HepG2 (cell line): ENCODE data around the gene DPYSL3. TPM values are rescaled to one million over a fixed set of nuclear protein-coding genes. Genes with fewer than 3 reads are reported as not detected.

Experiments used
- ATAC-seq: fragments of 200-7000 bp; cut with Tn5 transposase; 3 replicates; pipeline ENCODE4 v1.9.1; 2020; ENCODE audit warnings: mild to moderate bottlenecking, moderate library complexity
- BruUV-seq: library from RNA; stranded (reverse); fragments of 400-500 nt; replicated peaks from 2 replicates; lab custom pipeline; 2021; lab: Mats Ljungman, UMichigan
- CTCF ChIA-PET: fragments of 300-600 bp; formaldehyde crosslinking; extraction: SDS; loops from one replicate; lab custom pipeline; 2021; ENCODE audit warnings: low total read pairs, inconsistent platforms, low intra/inter-chr PET ratio; lab: Yijun Ruan, JAX
- POLR2A ChIA-PET: fragments of 350-600 bp; sonication (Branson Sonifier 250); formaldehyde crosslinking; loops from one replicate; lab custom pipeline; 2020; ENCODE audit warnings: antibody characterized with exemption, inconsistent platforms; lab: Yijun Ruan, JAX
- DNase-seq: peaks from one replicate; pipeline ENCODE4 v3.0.0-alpha.2; 2015; ENCODE audit warnings: low spot score
- FAIRE-seq: peaks from 3 replicates; lab custom pipeline; 2011; peaks lifted over from hg19 to GRCh38; lab: Jason Lieb, UNC
- H2AFZ ChIP-seq: one replicate; pipeline ENCODE4 v1.6.1; 2011; ENCODE audit warnings: low read length, inconsistent platforms
- H3K27ac ChIP-seq: fragments of 300-600 bp; 3 replicates; pipeline ENCODE4 v1.8.0; 2011; ENCODE audit warnings: mixed run types, mild to moderate bottlenecking, mixed read lengths, low read length, inconsistent platforms; ENCODE audit not compliant: insufficient read depth; ENCODE audit errors: extremely low read length
- H3K27me3 ChIP-seq, 2 experiments: fragments of 200-600 bp in 1 of 2; 2 replicates in 1 of 2; 3 replicates in 1 of 2; pipeline versions ENCODE4 v1.6.0 to v1.8.0; 2011; ENCODE audit warnings: low read length in 2 of 2, mild to moderate bottlenecking in 2 of 2, moderate library complexity in 2 of 2, inconsistent platforms in 1 of 2; ENCODE audit not compliant: insufficient read depth in 2 of 2, control insufficient read depth in 1 of 2
- H3K36me3 ChIP-seq, 2 experiments: fragments of 200-600 bp in 1 of 2; replicated peaks in 1 of 2; 2 replicates in 1 of 2; 3 replicates in 1 of 2; pipeline versions ENCODE4 v1.5.1 to v1.8.0; 2011; ENCODE audit warnings: low read length in 2 of 2, inconsistent platforms in 1 of 2; ENCODE audit not compliant: insufficient read depth in 2 of 2, control insufficient read depth in 1 of 2
- H3K4me1 ChIP-seq: 2 replicates; pipeline ENCODE4 v1.5.1; 2012; ENCODE audit warnings: low read length, inconsistent platforms; ENCODE audit not compliant: insufficient read depth
- H3K4me2 ChIP-seq: 2 replicates; pipeline ENCODE4 v1.6.0; 2011; ENCODE audit warnings: low read depth, low read length, inconsistent platforms
- H3K4me3 ChIP-seq, 3 experiments: fragments of 200-600 bp in 1 of 3; sonication (generic), shearing (Covaris generic) in 1 of 3; replicated peaks in 1 of 3; 2 replicates each; pipeline ENCODE4 v1.5.1; 2011 to 2016; ENCODE audit warnings: low read length in 3 of 3, inconsistent platforms in 2 of 3, low read depth in 2 of 3, mild to moderate bottlenecking in 2 of 3, control low read depth in 1 of 3, mixed read lengths in 1 of 3; ENCODE audit not compliant: insufficient read depth in 1 of 3
- H3K79me2 ChIP-seq: one replicate; pipeline ENCODE4 v1.6.1; 2011; ENCODE audit warnings: low read length, inconsistent platforms; ENCODE audit not compliant: insufficient read depth
- H3K9ac ChIP-seq: 2 replicates; pipeline ENCODE4 v1.6.0; 2011; ENCODE audit warnings: mild to moderate bottlenecking, low read depth, low read length, inconsistent platforms; ENCODE audit not compliant: insufficient read depth
- H3K9me3 ChIP-seq: 2 replicates; pipeline ENCODE4 v1.5.1; 2012; ENCODE audit warnings: mild to moderate bottlenecking, low read length
- H4K20me1 ChIP-seq: 2 replicates; pipeline ENCODE4 v1.6.0; 2011; ENCODE audit warnings: inconsistent platforms, mild to moderate bottlenecking, low read length, moderate library complexity; ENCODE audit not compliant: insufficient read depth
- ESRRA ChIP-seq: sonication (generic); formaldehyde crosslinking; IDR thresholded peaks from 2 replicates; pipeline ENCODE4 v1.5.1; 2020; ENCODE audit warnings: mild to moderate bottlenecking, low read depth, missing genetic modification reagents
- ZNF432 ChIP-seq: sonication (generic); formaldehyde crosslinking; IDR thresholded peaks from 2 replicates; pipeline ENCODE4 v1.5.0; 2020; ENCODE audit warnings: missing genetic modification reagents, mild to moderate bottlenecking, borderline replicate concordance
- WGBS: methylation state at CpG from one replicate; pipeline ENCODE4 v1.1.6; 2017; ENCODE audit warnings: low lambda C conversion rate; 5-methylcytosine and 5-hydroxymethylcytosine counted together
- in situ Hi-C: cut with HindIII; loops from 2 replicates; pipeline ENCODE4 v1.10.0; 2017; ENCODE audit warnings: low pct_unique_long_range_greater_than_20kb; ENCODE audit not compliant: extremely low pct_ligation_motif_present
- intact Hi-C: fragments of 100-400 bp; cut with micrococcal nuclease; formaldehyde crosslinking; loops from one replicate; pipeline ENCODE4 v1.10.0; 2022; ENCODE audit not compliant: unreplicated experiment
- polyA plus RNA-seq, 8 experiments: library from polyadenylated mRNA; depleted of rRNA in 3 of 8; stranded (reverse) in 7 of 8; unstranded in 1 of 8; fragments of >200 nt; fragmentation: Illumina TruSeq in 4 of 8; extraction: Trizol in 4 of 8; gene quantifications; 2 replicates each; pipeline versions ENCODE4 v1.2.1 to v1.2.3, GENCODE V29; 2011 to 2016; ENCODE audit warnings: low read depth in 4 of 8, missing spikeins in 1 of 8, mixed read lengths in 1 of 8; ENCODE audit not compliant: insufficient read depth in 1 of 8
- total RNA-seq, 5 experiments: library from RNA; depleted of rRNA; stranded (reverse); fragments of >200 nt; fragmentation: Illumina TruSeq; extraction: Trizol; gene quantifications; 2 replicates each; pipeline ENCODE4 v1.2.3, GENCODE V29; 2016; ENCODE audit warnings: low read depth in 1 of 5
- TF ChIP-seq, protein P1 (sequence below): fragments of 450-650 bp; IDR thresholded peaks from 2 replicates; pipeline ENCODE4 v1.6.1; 2016

Gene DPYSL3
- total and polyA plus RNA-seq, 2 of the 13 experiments (the other 11 are each of a cell fraction or from before 2014, with no cell fraction given), result 0.08 to 0.15 TPM

DNA sequence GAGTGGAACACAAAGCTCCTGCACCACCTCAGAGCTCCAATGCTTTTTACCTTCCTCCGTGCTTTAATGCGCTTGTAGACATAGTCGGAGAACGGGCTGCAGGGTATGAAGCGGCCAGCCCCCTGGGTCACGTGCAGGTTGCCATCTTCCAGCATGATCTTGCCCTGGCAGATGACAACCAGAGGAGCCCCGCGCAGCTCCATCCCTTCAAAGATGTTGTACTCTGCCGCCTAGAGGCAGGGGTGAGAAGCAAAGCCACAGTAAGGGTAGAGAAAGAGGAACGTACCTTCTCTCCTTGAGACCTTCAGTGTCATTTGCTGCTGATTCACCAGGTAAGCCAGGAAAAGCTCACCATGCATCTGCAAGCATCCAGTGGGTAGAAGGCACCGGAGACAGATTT is 112.3 kb downstream of the DPYSL3 start:
- Histone ChIP-seq H3K4me3 (no peak overlapping the region), H3K27ac (no peak overlapping the region), H3K79me2 (no peaks in the 10 kb centered on the region), H3K4me2 (no peak overlapping the region), H3K27me3 (0 out of 5 replicates have a peak, but pooled peaks cover 0 to 4% of the 10 kb centered on the region in 2 experiments), H2AFZ (no peak overlapping the region), H3K9me3 (no peaks in the 10 kb centered on the region), H3K9ac (no peak overlapping the region), H3K4me1 (no peaks in the 10 kb centered on the region), H3K36me3 (no peaks in the 10 kb centered on the region), H4K20me1 (no peaks in the 10 kb centered on the region)
- no TSS peak for BruUV-seq
- CTCF ChIA-PET, result no interaction called here
- ATAC-seq, result peak; percentile 46; the same call in 1 of the 3 replicates
- in situ Hi-C loops, result no loop called here
- 51% methylated on average over 11 of the region's 11 CpGs for WGBS
- TF ChIP-seq ESRRA (CRISPR knock-in tag), result no peak
- intact Hi-C loops, result loop anchor here (10.0 kb wide), 1 partner anchor 173 kb away; no protein-coding TSS in a partner anchor
- DNase-seq, result no peak
- POLR2A ChIA-PET, result no interaction called here
- FAIRE-seq, result no peak

DNA sequence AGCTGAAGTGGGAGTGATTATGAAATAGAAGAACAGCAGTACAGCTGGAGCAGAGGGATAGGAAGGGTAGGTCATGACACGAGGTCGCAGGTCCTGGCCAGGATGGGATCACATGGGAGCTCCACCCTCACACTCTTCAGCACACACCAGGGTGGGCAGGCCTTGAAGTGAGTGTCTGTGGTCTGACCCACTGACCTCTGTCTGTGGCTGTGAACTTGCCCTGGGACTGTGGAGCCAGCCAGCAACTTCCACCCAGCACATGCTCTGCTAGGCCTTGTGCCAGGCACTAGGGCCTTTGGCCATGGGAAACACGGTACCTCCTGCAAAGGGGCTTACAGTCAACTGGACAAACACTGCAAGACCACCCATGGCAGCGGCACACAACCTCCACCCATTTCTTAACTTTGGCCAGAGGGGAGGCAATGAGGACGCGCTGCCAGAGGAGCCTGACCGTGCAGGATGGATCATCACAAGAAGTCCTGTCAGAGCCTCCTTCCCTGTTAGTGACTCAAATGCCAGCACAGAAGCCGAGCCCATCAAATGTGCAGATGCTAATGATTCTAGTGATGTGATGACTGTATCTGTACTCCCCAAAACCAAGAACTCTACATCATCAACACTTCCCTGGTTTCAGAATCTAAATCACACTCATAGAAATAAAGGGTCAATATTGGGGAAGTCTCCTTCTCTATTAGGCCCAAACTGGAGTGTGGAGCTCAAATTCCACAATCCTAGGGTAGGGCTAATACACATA is 113.6 kb downstream of the DPYSL3 start:
- DNase-seq (no peak), FAIRE-seq (no peak), ATAC-seq (no peak)
- H3K4me3 ChIP-seq, result no peak overlapping the region
- BruUV-seq, result no TSS peak
- whole genome bisulfite sequencing, result 38% methylated on average over 3 of the region's 8 CpGs
- POLR2A ChIA-PET, result no interaction called here
- H3K4me1 ChIP-seq, result no peaks in the 10 kb centered on the region
- no peak overlapping the region for H3K9ac ChIP-seq
- H3K27me3 ChIP-seq, result 0 out of 5 replicates have a peak, but pooled peaks cover 0 to 4% of the 10 kb centered on the region in 2 experiments
- H3K79me2 ChIP-seq, result no peaks in the 10 kb centered on the region
- CTCF ChIA-PET, result no interaction called here
- no peaks in the 10 kb centered on the region for H3K36me3 ChIP-seq
- no peaks in the 10 kb centered on the region for H4K20me1 ChIP-seq
- no peak overlapping the region for H3K4me2 ChIP-seq
- in situ Hi-C loops (no loop called here), intact Hi-C loops (loop anchor here (10.0 kb wide), 1 partner anchor 171 kb away; no protein-coding TSS in a partner anchor)
- no peaks in the 10 kb centered on the region for H3K9me3 ChIP-seq
- no peak overlapping the region for H2AFZ ChIP-seq
- no peak overlapping the region for H3K27ac ChIP-seq
- TF ChIP-seq, protein P1, sequence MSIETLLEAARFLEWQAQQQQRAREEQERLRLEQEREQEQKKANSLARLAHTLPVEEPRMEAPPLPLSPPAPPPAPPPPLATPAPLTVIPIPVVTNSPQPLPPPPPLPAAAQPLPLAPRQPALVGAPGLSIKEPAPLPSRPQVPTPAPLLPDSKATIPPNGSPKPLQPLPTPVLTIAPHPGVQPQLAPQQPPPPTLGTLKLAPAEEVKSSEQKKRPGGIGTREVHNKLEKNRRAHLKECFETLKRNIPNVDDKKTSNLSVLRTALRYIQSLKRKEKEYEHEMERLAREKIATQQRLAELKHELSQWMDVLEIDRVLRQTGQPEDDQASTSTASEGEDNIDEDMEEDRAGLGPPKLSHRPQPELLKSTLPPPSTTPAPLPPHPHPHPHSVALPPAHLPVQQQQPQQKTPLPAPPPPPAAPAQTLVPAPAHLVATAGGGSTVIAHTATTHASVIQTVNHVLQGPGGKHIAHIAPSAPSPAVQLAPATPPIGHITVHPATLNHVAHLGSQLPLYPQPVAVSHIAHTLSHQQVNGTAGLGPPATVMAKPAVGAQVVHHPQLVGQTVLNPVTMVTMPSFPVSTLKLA, result 0 out of 2 replicates have a peak, but pooled peaks have one; percentile 9
- no peak for TF ChIP-seq ZNF432 (CRISPR knock-in tag)
